Mesodermal cell (in vitro differentiated cells): Measurements from ENCODE around the gene TATDN2.

Experiments
- H3K27ac ChIP-seq: 2 replicates; pipeline ENCODE4 v1.7.0; 2013; ENCODE audit warnings: mild to moderate bottlenecking, low read depth, low read length, moderate library complexity; ENCODE audit not compliant: severe bottlenecking
- H3K36me3 ChIP-seq: 2 replicates; pipeline ENCODE4 v1.7.1; 2013; ENCODE audit warnings: mild to moderate bottlenecking, low read length, moderate library complexity; ENCODE audit not compliant: control insufficient read depth, insufficient read depth
- H3K4me1 ChIP-seq: one replicate; pipeline ENCODE4 v1.7.1; 2013; ENCODE audit warnings: mild to moderate bottlenecking, low read length; ENCODE audit not compliant: insufficient read depth, control insufficient read depth, poor library complexity, severe bottlenecking
- H3K4me3 ChIP-seq: 2 replicates; pipeline ENCODE4 v1.7.0; 2013; ENCODE audit warnings: low read length, control low read depth, mild to moderate bottlenecking; ENCODE audit not compliant: insufficient read depth, poor library complexity, severe bottlenecking; ENCODE audit errors: extremely low read depth
- H3K9me3 ChIP-seq: 2 replicates; pipeline ENCODE4 v1.7.1; 2013; ENCODE audit warnings: mild to moderate bottlenecking, low read length, moderate library complexity; ENCODE audit not compliant: control insufficient read depth
- WGBS, 2 experiments: methylation state at CpG; one replicate each; pipeline ENCODE4 v1.1.5; 2013; ENCODE audit warnings: missing lambda C conversion rate in 2 of 2; ENCODE audit not compliant: insufficient coverage in 2 of 2; 5-methylcytosine and 5-hydroxymethylcytosine counted together

The TATDN2 gene

GRCh38 chr3:10223676-10224639 is 24.3 kb upstream of the TATDN2 start:
- Histone ChIP-seq H3K27ac (no peak overlapping the region), H3K9me3 (no peaks in the 10 kb centered on the region), H3K36me3 (no peaks in the 10 kb centered on the region), H3K4me3 (no peak overlapping the region), H3K4me1 (no peaks in the 10 kb centered on the region)
- WGBS, 2 experiments: 80 to 81% methylated on average over 4 to 7 of the region's 10 CpGs

DNA sequence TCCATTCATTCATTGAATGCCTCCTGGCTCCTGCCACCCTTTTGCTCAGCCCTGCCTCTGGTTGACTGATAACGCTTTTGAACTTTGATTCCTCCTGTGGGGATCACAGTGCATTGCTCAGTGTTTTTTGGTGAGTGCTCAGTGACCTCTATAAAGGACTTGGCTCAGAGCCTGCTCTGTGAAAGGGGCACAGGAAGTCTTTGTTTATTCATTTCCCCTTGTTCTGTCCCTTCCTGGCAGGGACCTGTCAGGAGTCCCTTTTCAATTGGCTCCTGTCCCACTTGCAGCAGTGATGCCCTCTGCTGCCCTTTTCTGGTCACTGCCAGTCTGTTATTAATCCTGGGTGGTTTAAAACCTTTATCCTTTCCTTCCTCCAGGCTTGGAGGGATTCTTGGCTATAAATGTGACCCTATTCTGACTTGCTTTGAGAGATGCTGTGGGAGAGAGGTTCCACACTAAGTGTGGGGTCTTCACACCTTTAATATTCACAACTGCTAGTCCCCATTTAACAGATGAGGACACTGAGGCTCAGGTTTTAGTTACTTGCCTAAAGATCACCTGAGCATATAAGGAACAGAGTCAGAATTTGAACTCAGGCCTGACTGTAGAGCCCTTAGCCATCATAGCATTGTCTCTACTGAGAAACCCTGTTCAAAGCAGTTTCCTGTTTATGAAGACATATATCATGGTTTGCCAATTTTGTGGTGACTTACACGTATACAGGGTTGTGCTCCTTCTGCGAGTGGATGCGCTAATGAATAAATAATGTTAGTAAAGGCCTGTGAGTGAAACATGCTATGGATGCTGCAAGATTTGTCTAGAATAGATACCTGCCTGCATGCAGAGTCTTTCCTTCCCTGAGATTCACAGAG is 23.2 kb upstream of the TATDN2 start:
- Histone ChIP-seq H3K27ac (no peak overlapping the region), H3K36me3 (no peaks in the 10 kb centered on the region), H3K9me3 (no peaks in the 10 kb centered on the region), H3K4me3 (no peak overlapping the region), H3K4me1 (no peaks in the 10 kb centered on the region)
- 75 to 81% methylated on average over 3 to 4 of the region's 4 CpGs for WGBS, 2 experiments

DNA sequence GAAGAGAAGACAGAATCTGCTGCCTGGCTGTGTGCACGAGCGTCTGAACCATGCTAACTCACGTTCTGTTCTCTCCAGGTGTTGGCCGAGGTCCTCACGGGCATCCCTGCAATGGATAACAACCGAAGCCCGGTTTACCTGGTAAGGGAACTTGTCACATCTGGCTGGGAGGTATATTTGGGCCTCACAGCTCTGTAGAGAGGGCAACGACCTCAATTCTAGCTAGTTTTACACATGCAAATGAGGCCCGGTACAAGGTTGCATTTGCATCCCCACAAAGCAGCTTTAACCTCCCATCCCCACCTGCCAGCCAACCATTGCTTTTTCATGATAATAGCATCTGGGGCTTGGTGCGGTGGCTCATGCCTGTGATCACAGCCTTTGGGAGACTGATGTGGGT is 22.0 kb upstream of the TATDN2 start:
- H3K4me1 ChIP-seq: no peaks in the 10 kb centered on the region
- no peaks in the 10 kb centered on the region for H3K36me3 ChIP-seq
- no peak overlapping the region for H3K27ac ChIP-seq
- no peak overlapping the region for H3K4me3 ChIP-seq
- H3K9me3 ChIP-seq: no peaks in the 10 kb centered on the region
- WGBS, 2 experiments: 28 to 37% methylated on average over 7 to 9 of the region's 10 CpGs

- Histone ChIP-seq H3K4me3 (no peak overlapping the region), H3K36me3 (no peaks in the 10 kb centered on the region), H3K27ac (no peak overlapping the region), H3K9me3 (no peaks in the 10 kb centered on the region), H3K4me1 (no peaks in the 10 kb centered on the region)
- WGBS, 2 experiments: 89% methylated on average over 3 of the region's 4 CpGs
These were observed 19.9 kb upstream of the TATDN2 start for GRCh38 chr3:10228248-10228950.

GRCh38 chr3:10229576-10229975 is 18.7 kb upstream of the TATDN2 start:
- Histone ChIP-seq H3K4me3 (no peak overlapping the region), H3K36me3 (no peaks in the 10 kb centered on the region), H3K4me1 (no peaks in the 10 kb centered on the region), H3K27ac (no peak overlapping the region), H3K9me3 (no peaks in the 10 kb centered on the region)
- WGBS, 2 experiments: 96 to 97% methylated on average over 5 of the region's 7 CpGs

DNA sequence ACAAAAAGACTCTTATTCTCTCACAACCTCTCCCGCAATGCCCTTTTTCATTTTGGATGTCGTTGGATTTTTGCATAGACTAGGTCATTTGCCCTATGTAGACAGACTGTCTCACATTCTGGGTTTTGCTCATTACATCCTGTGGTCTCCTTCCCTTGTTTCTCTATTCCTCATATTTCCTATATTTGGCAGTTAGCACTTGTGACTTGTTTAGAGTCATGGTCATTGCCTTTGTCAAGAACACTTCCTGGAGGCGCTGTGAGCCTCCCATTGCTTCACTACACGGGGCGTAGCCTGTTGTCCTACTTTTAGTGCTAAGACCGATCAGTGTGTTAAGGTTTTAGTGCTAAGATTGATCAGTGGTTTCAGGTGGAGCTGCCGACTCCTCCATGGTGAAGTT is 16.1 kb upstream of the TATDN2 start:
- Histone ChIP-seq H3K4me1 (no peaks in the 10 kb centered on the region), H3K36me3 (no peaks in the 10 kb centered on the region)

DNA sequence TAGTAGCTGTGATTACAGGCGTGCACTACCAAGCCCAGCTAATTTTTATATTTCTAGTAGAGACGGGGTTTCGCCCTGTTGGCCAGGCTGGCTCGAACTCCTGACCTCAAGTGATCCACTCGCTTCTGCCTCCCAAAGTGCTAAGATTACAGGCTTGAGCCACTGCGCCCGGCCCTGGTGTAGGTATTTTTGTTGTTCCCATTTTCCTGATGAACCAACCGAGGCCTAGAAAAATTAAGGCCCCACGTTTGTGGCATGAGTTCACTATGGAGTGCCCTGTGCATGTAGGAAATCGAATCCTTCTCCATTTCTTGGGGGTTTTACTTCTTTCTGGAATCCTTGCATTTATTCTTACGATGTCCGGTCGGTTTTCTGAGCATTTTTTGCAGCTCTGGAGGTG is 14.3 kb upstream of the TATDN2 start:
- no peak overlapping the region for H3K27ac ChIP-seq
- 92 to 97% methylated on average over 11 to 13 of the region's 13 CpGs for WGBS, 2 experiments
- no peaks in the 10 kb centered on the region for H3K36me3 ChIP-seq
- no peaks in the 10 kb centered on the region for H3K4me1 ChIP-seq
- H3K9me3 ChIP-seq: no peaks in the 10 kb centered on the region
- H3K4me3 ChIP-seq: no peak overlapping the region

More for the DNA sequence above, 16.1 kb upstream of the TATDN2 start:
- Histone ChIP-seq H3K4me3 (no peak overlapping the region), H3K9me3 (no peaks in the 10 kb centered on the region), H3K27ac (no peak overlapping the region)
- 93 to 98% methylated on average over 5 to 6 of the region's 7 CpGs for WGBS, 2 experiments

- H3K4me3 ChIP-seq: no peak overlapping the region
- no peaks in the 10 kb centered on the region for H3K4me1 ChIP-seq
- H3K27ac ChIP-seq: no peak overlapping the region
- no peaks in the 10 kb centered on the region for H3K9me3 ChIP-seq
- H3K36me3 ChIP-seq: no peaks in the 10 kb centered on the region
- WGBS, 2 experiments: 90 to 91% methylated on average over 36 of the region's 36 CpGs
These were observed 13.6 kb upstream of the TATDN2 start for GRCh38 chr3:10234526-10235230.

DNA sequence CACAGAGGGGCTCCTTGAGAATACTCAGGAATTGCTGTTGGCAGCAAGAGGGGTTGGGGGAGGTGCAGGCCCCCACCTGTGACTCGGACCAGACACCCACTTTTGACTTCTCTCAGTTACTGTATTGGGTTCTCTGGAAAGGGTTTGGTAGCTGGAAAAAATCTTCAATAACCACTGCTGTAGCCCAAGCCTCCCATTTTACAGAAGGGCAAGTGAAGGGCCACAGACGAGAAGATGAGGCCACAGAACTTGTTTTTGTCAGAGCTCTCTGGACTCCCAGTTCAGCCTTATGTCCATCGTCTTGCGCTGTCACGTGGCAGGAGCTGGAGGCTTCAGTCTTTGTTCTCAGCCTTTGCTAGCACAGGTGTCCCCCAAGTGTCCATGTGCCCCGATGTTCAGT is 12.7 kb upstream of the TATDN2 start:
- WGBS, 2 experiments: 72 to 79% methylated on average over 5 of the region's 6 CpGs
- Histone ChIP-seq H3K4me1 (no peaks in the 10 kb centered on the region), H3K4me3 (no peak overlapping the region), H3K9me3 (no peaks in the 10 kb centered on the region), H3K36me3 (no peaks in the 10 kb centered on the region), H3K27ac (no peak overlapping the region)
